ENCODE measurements around the gene MAJIN.

DNA sequence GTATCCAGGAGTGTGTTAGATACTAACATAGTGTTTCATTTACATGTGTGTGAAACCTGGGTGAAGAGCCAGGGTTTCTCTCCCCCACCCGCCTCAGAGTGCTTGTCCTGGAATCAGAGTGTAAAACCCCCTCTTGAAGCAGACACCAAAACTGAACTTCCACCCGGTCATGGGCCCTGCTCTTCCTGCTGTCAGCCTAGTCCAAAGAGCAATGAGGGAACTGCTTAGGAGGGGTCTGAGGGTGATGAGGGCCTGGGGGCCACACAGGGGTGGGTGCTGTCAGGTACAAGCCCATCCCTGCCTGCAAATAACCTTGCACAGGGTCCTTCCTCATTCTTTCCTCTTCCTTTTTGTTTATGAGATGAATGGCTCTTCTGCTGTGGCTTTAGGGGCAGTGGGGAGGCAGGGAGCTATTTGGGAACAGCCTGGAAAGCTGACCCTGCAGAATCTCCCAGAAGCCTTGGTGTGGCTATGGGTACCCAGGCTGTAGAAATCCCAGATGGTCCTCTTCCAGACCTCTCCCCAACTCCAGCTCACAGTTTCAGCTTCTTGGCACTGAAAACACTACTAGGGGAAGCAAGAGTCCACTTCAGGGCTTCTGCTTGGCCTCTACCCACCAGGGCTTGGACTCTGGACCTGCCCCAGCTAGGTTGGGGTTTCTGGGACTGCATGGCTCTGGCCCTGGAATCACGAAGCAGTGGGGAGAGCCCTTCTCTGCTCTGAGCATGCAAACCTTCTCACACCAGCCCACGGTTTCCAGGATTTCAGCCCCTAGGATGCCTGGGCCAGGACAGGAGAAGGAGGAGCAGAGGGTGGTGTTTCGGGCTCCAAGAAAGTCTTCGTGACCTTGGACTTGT, 16.3 kb upstream of the MAJIN start:
- TF ChIP-seq, protein P1, sequence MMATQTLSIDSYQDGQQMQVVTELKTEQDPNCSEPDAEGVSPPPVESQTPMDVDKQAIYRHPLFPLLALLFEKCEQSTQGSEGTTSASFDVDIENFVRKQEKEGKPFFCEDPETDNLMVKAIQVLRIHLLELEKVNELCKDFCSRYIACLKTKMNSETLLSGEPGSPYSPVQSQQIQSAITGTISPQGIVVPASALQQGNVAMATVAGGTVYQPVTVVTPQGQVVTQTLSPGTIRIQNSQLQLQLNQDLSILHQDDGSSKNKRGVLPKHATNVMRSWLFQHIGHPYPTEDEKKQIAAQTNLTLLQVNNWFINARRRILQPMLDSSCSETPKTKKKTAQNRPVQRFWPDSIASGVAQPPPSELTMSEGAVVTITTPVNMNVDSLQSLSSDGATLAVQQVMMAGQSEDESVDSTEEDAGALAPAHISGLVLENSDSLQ (IDR thresholded peaks at IDR 0.05), result no peak
- TF ChIP-seq ELF4 (IDR thresholded peaks at IDR 0.05) (no peak), NFRKB (IDR thresholded peaks at IDR 0.05) (no peak), SP1 (IDR thresholded peaks at IDR 0.05) (no peak)
